ENCODE data around the gene PTPRN2. TPM values are rescaled to one million over a fixed set of nuclear protein-coding genes. Genes with fewer than 3 reads are reported as not detected.
A peak's percentile ranks its signal among the peaks of the same experiment; 100 is the strongest.

The PTPRN2 gene
- total and polyA plus RNA-seq, 2 of the 13 experiments (the other 11 are each of a cell fraction or from before 2014, with no cell fraction given) = 2.5 to 24.2 TPM

DNA sequence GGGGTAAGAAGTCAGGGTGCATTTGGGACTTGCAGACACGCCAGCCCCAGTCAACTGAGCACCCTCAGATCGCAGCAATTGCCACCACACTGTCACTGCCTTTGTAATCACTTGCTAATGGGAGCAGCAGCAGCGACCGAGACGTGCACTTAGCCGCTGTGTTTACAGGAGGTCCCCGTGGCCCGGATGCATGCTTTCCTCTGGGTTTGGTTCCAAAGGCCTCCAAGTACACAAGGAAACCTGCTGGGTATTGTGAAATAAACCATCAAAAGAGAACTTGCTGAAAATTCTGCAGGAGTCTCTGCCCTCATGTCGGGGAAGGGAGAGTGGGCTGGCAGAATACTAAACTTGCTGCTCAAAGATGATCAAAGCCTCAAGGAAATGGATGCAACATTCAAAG, 909.1 kb downstream of the PTPRN2 start (continued):
- TF ChIP-seq MTF2 (CRISPR knock-in tag; IDR thresholded peaks at IDR 0.05; ENCODE audit: borderline replicate concordance) (0 out of 2 replicates have a peak, but pooled peaks have one; percentile 39), MXI1 (IDR thresholded peaks at IDR 0.05; ENCODE audit: borderline replicate concordance, low read depth, low read length) (peak; percentile 27; the same call in 1 of the 3 replicates), CREB1 (IDR thresholded peaks at IDR 0.05) (no peak), CREB1 (CRISPR knock-in tag; IDR thresholded peaks at IDR 0.05) (no peak), ZNF124 (CRISPR knock-in tag; IDR thresholded peaks at IDR 0.05) (peak; percentile 59; the same call in 1 of the 2 replicates), ZMYM3 (CRISPR knock-in tag; IDR thresholded peaks at IDR 0.05) (0 out of 2 replicates have a peak, but pooled peaks have one; percentile 45), FOXP1 (IDR thresholded peaks at IDR 0.05) (no peak), FOXP1 (CRISPR knock-in tag; IDR thresholded peaks at IDR 0.05) (peak; percentile 85), FOXA3 (CRISPR knock-in tag; IDR thresholded peaks at IDR 0.05) (peak; percentile 87), TGIF2 (CRISPR knock-in tag; IDR thresholded peaks at IDR 0.05) (no peak), ZBTB20 (CRISPR knock-in tag; IDR thresholded peaks at IDR 0.05; ENCODE audit: borderline replicate concordance, low read depth) (peak; percentile 53; the same call in 1 of the 2 replicates), YEATS4 (CRISPR knock-in tag; IDR thresholded peaks at IDR 0.05; ENCODE audit: borderline replicate concordance) (peak; percentile 47; the same call in 1 of the 2 replicates)
- TF ChIP-seq, protein P1, sequence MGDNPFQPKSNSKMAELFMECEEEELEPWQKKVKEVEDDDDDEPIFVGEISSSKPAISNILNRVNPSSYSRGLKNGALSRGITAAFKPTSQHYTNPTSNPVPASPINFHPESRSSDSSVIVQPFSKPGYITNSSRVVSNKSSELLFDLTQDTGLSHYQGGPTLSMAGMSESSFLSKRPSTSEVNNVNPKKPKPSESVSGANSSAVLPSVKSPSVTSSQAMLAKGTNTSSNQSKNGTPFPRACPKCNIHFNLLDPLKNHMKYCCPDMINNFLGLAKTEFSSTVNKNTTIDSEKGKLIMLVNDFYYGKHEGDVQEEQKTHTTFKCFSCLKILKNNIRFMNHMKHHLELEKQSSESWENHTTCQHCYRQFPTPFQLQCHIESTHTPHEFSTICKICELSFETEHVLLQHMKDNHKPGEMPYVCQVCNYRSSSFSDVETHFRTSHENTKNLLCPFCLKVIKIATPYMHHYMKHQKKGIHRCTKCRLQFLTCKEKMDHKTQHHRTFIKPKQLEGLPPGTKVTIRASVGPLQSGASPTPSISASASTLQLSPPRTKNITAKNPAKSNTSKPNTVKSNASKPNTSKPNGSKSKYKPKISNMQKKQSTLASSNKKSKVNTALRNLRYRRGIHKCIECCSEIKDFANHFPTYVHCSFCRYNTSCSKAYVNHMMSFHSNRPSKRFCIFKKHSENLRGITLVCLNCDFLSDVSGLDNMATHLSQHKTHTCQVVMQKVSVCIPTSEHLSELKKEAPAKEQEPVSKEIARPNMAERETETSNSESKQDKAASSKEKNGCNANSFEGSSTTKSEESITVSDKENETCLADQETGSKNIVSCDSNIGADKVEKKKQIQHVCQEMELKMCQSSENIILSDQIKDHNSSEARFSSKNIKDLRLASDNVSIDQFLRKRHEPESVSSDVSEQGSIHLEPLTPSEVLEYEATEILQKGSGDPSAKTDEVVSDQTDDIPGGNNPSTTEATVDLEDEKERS (CRISPR knock-in tag; IDR thresholded peaks at IDR 0.05) = 0 out of 2 replicates have a peak, but pooled peaks have one; percentile 47
- TF ChIP-seq, protein P2, sequence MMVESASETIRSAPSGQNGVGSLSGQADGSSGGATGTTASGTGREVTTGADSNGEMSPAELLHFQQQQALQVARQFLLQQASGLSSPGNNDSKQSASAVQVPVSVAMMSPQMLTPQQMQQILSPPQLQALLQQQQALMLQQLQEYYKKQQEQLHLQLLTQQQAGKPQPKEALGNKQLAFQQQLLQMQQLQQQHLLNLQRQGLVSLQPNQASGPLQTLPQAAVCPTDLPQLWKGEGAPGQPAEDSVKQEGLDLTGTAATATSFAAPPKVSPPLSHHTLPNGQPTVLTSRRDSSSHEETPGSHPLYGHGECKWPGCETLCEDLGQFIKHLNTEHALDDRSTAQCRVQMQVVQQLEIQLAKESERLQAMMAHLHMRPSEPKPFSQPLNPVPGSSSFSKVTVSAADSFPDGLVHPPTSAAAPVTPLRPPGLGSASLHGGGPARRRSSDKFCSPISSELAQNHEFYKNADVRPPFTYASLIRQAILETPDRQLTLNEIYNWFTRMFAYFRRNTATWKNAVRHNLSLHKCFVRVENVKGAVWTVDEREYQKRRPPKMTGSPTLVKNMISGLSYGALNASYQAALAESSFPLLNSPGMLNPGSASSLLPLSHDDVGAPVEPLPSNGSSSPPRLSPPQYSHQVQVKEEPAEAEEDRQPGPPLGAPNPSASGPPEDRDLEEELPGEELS (CRISPR knock-in tag; IDR thresholded peaks at IDR 0.05) = peak; percentile 91
- TF ChIP-seq, protein P3, sequence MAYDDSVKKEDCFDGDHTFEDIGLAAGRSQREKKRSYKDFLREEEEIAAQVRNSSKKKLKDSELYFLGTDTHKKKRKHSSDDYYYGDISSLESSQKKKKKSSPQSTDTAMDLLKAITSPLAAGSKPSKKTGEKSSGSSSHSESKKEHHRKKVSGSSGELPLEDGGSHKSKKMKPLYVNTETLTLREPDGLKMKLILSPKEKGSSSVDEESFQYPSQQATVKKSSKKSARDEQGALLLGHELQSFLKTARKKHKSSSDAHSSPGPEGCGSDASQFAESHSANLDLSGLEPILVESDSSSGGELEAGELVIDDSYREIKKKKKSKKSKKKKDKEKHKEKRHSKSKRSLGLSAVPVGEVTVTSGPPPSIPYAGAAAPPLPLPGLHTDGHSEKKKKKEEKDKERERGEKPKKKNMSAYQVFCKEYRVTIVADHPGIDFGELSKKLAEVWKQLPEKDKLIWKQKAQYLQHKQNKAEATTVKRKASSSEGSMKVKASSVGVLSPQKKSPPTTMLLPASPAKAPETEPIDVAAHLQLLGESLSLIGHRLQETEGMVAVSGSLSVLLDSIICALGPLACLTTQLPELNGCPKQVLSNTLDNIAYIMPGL (CRISPR knock-in tag; IDR thresholded peaks at IDR 0.05; ENCODE audit: borderline replicate concordance in 1 of 2, low read depth in 1 of 2) = no peak
- TF ChIP-seq, protein P4, sequence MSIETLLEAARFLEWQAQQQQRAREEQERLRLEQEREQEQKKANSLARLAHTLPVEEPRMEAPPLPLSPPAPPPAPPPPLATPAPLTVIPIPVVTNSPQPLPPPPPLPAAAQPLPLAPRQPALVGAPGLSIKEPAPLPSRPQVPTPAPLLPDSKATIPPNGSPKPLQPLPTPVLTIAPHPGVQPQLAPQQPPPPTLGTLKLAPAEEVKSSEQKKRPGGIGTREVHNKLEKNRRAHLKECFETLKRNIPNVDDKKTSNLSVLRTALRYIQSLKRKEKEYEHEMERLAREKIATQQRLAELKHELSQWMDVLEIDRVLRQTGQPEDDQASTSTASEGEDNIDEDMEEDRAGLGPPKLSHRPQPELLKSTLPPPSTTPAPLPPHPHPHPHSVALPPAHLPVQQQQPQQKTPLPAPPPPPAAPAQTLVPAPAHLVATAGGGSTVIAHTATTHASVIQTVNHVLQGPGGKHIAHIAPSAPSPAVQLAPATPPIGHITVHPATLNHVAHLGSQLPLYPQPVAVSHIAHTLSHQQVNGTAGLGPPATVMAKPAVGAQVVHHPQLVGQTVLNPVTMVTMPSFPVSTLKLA (IDR thresholded peaks at IDR 0.05) = 0 out of 2 replicates have a peak, but pooled peaks have one; percentile 4
- TF ChIP-seq, protein P5, sequence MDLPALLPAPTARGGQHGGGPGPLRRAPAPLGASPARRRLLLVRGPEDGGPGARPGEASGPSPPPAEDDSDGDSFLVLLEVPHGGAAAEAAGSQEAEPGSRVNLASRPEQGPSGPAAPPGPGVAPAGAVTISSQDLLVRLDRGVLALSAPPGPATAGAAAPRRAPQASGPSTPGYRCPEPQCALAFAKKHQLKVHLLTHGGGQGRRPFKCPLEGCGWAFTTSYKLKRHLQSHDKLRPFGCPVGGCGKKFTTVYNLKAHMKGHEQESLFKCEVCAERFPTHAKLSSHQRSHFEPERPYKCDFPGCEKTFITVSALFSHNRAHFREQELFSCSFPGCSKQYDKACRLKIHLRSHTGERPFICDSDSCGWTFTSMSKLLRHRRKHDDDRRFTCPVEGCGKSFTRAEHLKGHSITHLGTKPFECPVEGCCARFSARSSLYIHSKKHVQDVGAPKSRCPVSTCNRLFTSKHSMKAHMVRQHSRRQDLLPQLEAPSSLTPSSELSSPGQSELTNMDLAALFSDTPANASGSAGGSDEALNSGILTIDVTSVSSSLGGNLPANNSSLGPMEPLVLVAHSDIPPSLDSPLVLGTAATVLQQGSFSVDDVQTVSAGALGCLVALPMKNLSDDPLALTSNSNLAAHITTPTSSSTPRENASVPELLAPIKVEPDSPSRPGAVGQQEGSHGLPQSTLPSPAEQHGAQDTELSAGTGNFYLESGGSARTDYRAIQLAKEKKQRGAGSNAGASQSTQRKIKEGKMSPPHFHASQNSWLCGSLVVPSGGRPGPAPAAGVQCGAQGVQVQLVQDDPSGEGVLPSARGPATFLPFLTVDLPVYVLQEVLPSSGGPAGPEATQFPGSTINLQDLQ (CRISPR knock-in tag; IDR thresholded peaks at IDR 0.05) = no peak
